ENCODE data around the gene CDK5RAP1.

The CDK5RAP1 gene

GRCh38 chr20:33359399-33360261, 41.7 kb downstream of the CDK5RAP1 start:
- TF ChIP-seq POLR2A (IDR thresholded peaks at IDR 0.05; ENCODE audit: low read depth, low read length), result no peak
- no peak for FAIRE-seq

GRCh38 chr20:33353013-33353402, 48.3 kb downstream of the CDK5RAP1 start:
- DNase-seq (ENCODE audit: insufficient read length) (no peak), FAIRE-seq (no peak)
- TF ChIP-seq POLR2A (IDR thresholded peaks at IDR 0.05; ENCODE audit: low read depth, low read length), result no peak
- TF ChIP-seq POLR2AphosphoS5 (IDR thresholded peaks at IDR 0.05; ENCODE audit: low read depth, low read length), result no peak
- TF ChIP-seq TAF1 (IDR thresholded peaks at IDR 0.05; ENCODE audit: borderline replicate concordance, low read depth, low read length), result no peak

More at GRCh38 chr20:33359399-33360261, 41.7 kb downstream of the CDK5RAP1 start:
- no peak for DNase-seq (ENCODE audit: insufficient read length)

- DNase-seq (ENCODE audit: insufficient read length) (no peak), FAIRE-seq (no peak)
- no peak for TF ChIP-seq TAF1 (IDR thresholded peaks at IDR 0.05; ENCODE audit: borderline replicate concordance, low read depth, low read length)
- no peak for TF ChIP-seq POLR2A (IDR thresholded peaks at IDR 0.05; ENCODE audit: low read depth, low read length)
- no peak for TF ChIP-seq POLR2AphosphoS5 (IDR thresholded peaks at IDR 0.05; ENCODE audit: low read depth, low read length)
Measured at GRCh38 chr20:33352258-33353012, 48.9 kb downstream of the CDK5RAP1 start.

- no peak for FAIRE-seq
- TF ChIP-seq TAF1 (IDR thresholded peaks at IDR 0.05; ENCODE audit: borderline replicate concordance, low read depth, low read length) (no peak), POLR2A (IDR thresholded peaks at IDR 0.05; ENCODE audit: low read depth, low read length) (no peak), POLR2AphosphoS5 (IDR thresholded peaks at IDR 0.05; ENCODE audit: low read depth, low read length) (no peak)
- no peak for DNase-seq (ENCODE audit: insufficient read length)
Measured at GRCh38 chr20:33351696-33352095, 49.6 kb downstream of the CDK5RAP1 start.

GRCh38 chr20:33349493-33349892, 51.8 kb downstream of the CDK5RAP1 start:
- TF ChIP-seq TAF1 (IDR thresholded peaks at IDR 0.05; ENCODE audit: borderline replicate concordance, low read depth, low read length) (no peak), POLR2A (IDR thresholded peaks at IDR 0.05; ENCODE audit: low read depth, low read length) (no peak), POLR2AphosphoS5 (IDR thresholded peaks at IDR 0.05; ENCODE audit: low read depth, low read length) (no peak)
- no peak for FAIRE-seq

GRCh38 chr20:33348136-33348937, 53.0 kb downstream of the CDK5RAP1 start:
- FAIRE-seq (no peak), DNase-seq (ENCODE audit: insufficient read length) (no peak)
- TF ChIP-seq POLR2AphosphoS5 (IDR thresholded peaks at IDR 0.05; ENCODE audit: low read depth, low read length) (no peak), POLR2A (IDR thresholded peaks at IDR 0.05; ENCODE audit: low read depth, low read length) (no peak), TAF1 (IDR thresholded peaks at IDR 0.05; ENCODE audit: borderline replicate concordance, low read depth, low read length) (no peak)

More at GRCh38 chr20:33349493-33349892, 51.8 kb downstream of the CDK5RAP1 start:
- no peak for DNase-seq (ENCODE audit: insufficient read length)

- TF ChIP-seq TAF1 (IDR thresholded peaks at IDR 0.05; ENCODE audit: borderline replicate concordance, low read depth, low read length) (no peak), POLR2A (IDR thresholded peaks at IDR 0.05; ENCODE audit: low read depth, low read length) (no peak)
- no peak for FAIRE-seq
- DNase-seq (ENCODE audit: insufficient read length), result no peak
Measured at GRCh38 chr20:33345342-33345741, 56.0 kb downstream of the CDK5RAP1 start.

GRCh38 chr20:33343521-33343920, 57.8 kb downstream of the CDK5RAP1 start:
- DNase-seq (ENCODE audit: insufficient read length) (no peak), FAIRE-seq (no peak)
- TF ChIP-seq TAF1 (IDR thresholded peaks at IDR 0.05; ENCODE audit: borderline replicate concordance, low read depth, low read length), result no peak

GRCh38 chr20:33339515-33340058, 61.7 kb downstream of the CDK5RAP1 start:
- no peak for TF ChIP-seq POLR2AphosphoS5 (IDR thresholded peaks at IDR 0.05; ENCODE audit: low read depth, low read length)
- no peak for TF ChIP-seq POLR2A (IDR thresholded peaks at IDR 0.05; ENCODE audit: low read depth, low read length)
- no peak for TF ChIP-seq TAF1 (IDR thresholded peaks at IDR 0.05; ENCODE audit: borderline replicate concordance, low read depth, low read length)
- FAIRE-seq (no peak), DNase-seq (ENCODE audit: insufficient read length) (no peak)

- FAIRE-seq, result no peak
- no peak for DNase-seq (ENCODE audit: insufficient read length)
- no peak for TF ChIP-seq POLR2AphosphoS5 (IDR thresholded peaks at IDR 0.05; ENCODE audit: low read depth, low read length)
- no peak for TF ChIP-seq TAF1 (IDR thresholded peaks at IDR 0.05; ENCODE audit: borderline replicate concordance, low read depth, low read length)
- TF ChIP-seq POLR2A (IDR thresholded peaks at IDR 0.05; ENCODE audit: low read depth, low read length), result no peak
Measured at GRCh38 chr20:33338467-33339258, 62.7 kb downstream of the CDK5RAP1 start.
